ENCODE data around the gene SIRT4.

GRCh38 chr12:120343692-120344091 lies 41.6 kb downstream of the SIRT4 start:
- TF ChIP-seq SALL2 (CRISPR knock-in tag; IDR thresholded peaks at IDR 0.05) (no peak), MAZ (IDR thresholded peaks at IDR 0.05; ENCODE audit: borderline replicate concordance, low read depth, low read length) (no peak), MAZ (CRISPR knock-in tag; IDR thresholded peaks at IDR 0.05; ENCODE audit: low read depth) (no peak), SRF (IDR thresholded peaks at IDR 0.05; ENCODE audit: low read depth, low read length) (no peak), NCOA2 (CRISPR knock-in tag; IDR thresholded peaks at IDR 0.05) (no peak), SMARCE1 (IDR thresholded peaks at IDR 0.05; ENCODE audit: borderline replicate concordance) (no peak), ETS1 (CRISPR knock-in tag; IDR thresholded peaks at IDR 0.05) (no peak), GABPA (IDR thresholded peaks at IDR 0.05; ENCODE audit: low read depth, low read length) (no peak), GABPA (CRISPR knock-in tag; IDR thresholded peaks at IDR 0.05; ENCODE audit: low read depth) (no peak), CHCHD3 (CRISPR knock-in tag; IDR thresholded peaks at IDR 0.05) (no peak), ZNF496 (CRISPR knock-in tag; IDR thresholded peaks at IDR 0.05; ENCODE audit: insufficient replicate concordance) (no peak), CEBPB (IDR thresholded peaks at IDR 0.05; ENCODE audit: borderline replicate concordance, low read depth, low read length) (no peak), YY1 (IDR thresholded peaks at IDR 0.05; ENCODE audit: insufficient read depth, insufficient replicate concordance, low read depth, low read length) (no peak), NFE2 (CRISPR knock-in tag; IDR thresholded peaks at IDR 0.05) (no peak)

All from HepG2 (cell line).